RPMI7951 (cell line): ENCODE data around the gene SPATA13. TPM values are rescaled to one million over a fixed set of nuclear protein-coding genes. Genes with fewer than 3 reads are reported as not detected.

Source experiments
- DNase-seq: peaks from one replicate; pipeline ENCODE4 v3.0.0-alpha.2; 2012; ENCODE audit warnings: low read depth
- total RNA-seq: library from RNA; depleted of rRNA; stranded (reverse); fragments of >200 nt; shearing (Covaris generic); gene quantifications from 2 replicates; pipeline ENCODE4 v1.2.3, GENCODE V29; 2014

The SPATA13 gene
- total RNA-seq, 1 experiment from 2014 or later = 4.6 TPM

GRCh38 chr13:24252136-24252535 lies 91.6 kb downstream of the SPATA13 start:
- no peak for DNase-seq

- no peak for DNase-seq
Observed at GRCh38 chr13:24253520-24254145, 93.1 kb downstream of the SPATA13 start.

- no peak for DNase-seq
Observed at GRCh38 chr13:24254146-24254841, 93.8 kb downstream of the SPATA13 start.

- DNase-seq = no peak
Observed at GRCh38 chr13:24257497-24257896, 97.0 kb downstream of the SPATA13 start.

GRCh38 chr13:24261566-24261965 lies 101.0 kb downstream of the SPATA13 start:
- DNase-seq = no peak

- no peak for DNase-seq
Observed at GRCh38 chr13:24263632-24264031, 103.1 kb downstream of the SPATA13 start.

GRCh38 chr13:24264976-24265375 lies 104.5 kb downstream of the SPATA13 start:
- no peak for DNase-seq

GRCh38 chr13:24265453-24265852 lies 104.9 kb downstream of the SPATA13 start:
- no peak for DNase-seq

GRCh38 chr13:24267274-24267673 lies 106.8 kb downstream of the SPATA13 start:
- no peak for DNase-seq

GRCh38 chr13:24267801-24268200 lies 107.3 kb downstream of the SPATA13 start:
- no peak for DNase-seq

- no peak for DNase-seq
Observed at GRCh38 chr13:24269821-24270220, 109.3 kb downstream of the SPATA13 start.

- peak; percentile 51 for DNase-seq
Observed at GRCh38 chr13:24270639-24271141, 110.2 kb downstream of the SPATA13 start.

GRCh38 chr13:24271231-24271600 lies 110.7 kb downstream of the SPATA13 start:
- no peak for DNase-seq

GRCh38 chr13:24271601-24272451 lies 111.3 kb downstream of the SPATA13 start:
- peak; percentile 79 for DNase-seq

GRCh38 chr13:24272452-24273161 lies 112.1 kb downstream of the SPATA13 start:
- DNase-seq = no peak

- no peak for DNase-seq
Observed at GRCh38 chr13:24273926-24274325, 113.4 kb downstream of the SPATA13 start.

GRCh38 chr13:24274452-24275021 lies 114.0 kb downstream of the SPATA13 start:
- no peak for DNase-seq

GRCh38 chr13:24275041-24275440 lies 114.5 kb downstream of the SPATA13 start:
- no peak for DNase-seq

- no peak for DNase-seq
Observed at GRCh38 chr13:24276306-24276705, 115.8 kb downstream of the SPATA13 start.

- DNase-seq = no peak
Observed at GRCh38 chr13:24276861-24277260, 116.3 kb downstream of the SPATA13 start.

- no peak for DNase-seq
Observed at GRCh38 chr13:24277761-24278160, 117.2 kb downstream of the SPATA13 start.
